ENCODE measurements around the gene GALP.
A peak's percentile ranks its signal among the peaks of the same experiment; 100 is the strongest.

The GALP gene

DNA sequence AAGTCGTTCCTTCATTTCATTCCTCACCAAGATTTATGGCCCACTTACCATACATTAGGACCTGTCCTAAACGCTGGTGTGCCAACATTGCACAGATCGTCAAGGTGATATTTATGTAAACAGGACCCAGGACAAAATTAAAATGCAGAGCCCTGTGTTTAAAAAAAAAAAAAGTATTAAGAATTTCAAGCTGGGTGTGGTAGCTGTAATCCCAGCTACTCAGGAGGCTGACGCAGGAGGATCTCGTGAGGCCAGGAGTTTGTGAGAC lies 41.2 kb upstream of the GALP start:
- no peaks in the 10 kb centered on the region for H3K36me3 ChIP-seq (ENCODE audit: control insufficient read depth, insufficient read depth, low read length)
- H3K27me3 ChIP-seq (replicated peaks; ENCODE audit: control insufficient read depth, insufficient read depth, low read length), result no peaks in the 10 kb centered on the region
- TF ChIP-seq, protein P1, sequence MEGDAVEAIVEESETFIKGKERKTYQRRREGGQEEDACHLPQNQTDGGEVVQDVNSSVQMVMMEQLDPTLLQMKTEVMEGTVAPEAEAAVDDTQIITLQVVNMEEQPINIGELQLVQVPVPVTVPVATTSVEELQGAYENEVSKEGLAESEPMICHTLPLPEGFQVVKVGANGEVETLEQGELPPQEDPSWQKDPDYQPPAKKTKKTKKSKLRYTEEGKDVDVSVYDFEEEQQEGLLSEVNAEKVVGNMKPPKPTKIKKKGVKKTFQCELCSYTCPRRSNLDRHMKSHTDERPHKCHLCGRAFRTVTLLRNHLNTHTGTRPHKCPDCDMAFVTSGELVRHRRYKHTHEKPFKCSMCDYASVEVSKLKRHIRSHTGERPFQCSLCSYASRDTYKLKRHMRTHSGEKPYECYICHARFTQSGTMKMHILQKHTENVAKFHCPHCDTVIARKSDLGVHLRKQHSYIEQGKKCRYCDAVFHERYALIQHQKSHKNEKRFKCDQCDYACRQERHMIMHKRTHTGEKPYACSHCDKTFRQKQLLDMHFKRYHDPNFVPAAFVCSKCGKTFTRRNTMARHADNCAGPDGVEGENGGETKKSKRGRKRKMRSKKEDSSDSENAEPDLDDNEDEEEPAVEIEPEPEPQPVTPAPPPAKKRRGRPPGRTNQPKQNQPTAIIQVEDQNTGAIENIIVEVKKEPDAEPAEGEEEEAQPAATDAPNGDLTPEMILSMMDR (IDR thresholded peaks at IDR 0.05; ENCODE audit: insufficient read depth, low read length, poor library complexity, severe bottlenecking), result no peak
- H3K4me3 ChIP-seq (replicated peaks; ENCODE audit: low read depth, low read length), result no peak overlapping the region
- DNase-seq (ENCODE audit: extremely low read depth, insufficient read length), result no peak

GRCh38 chr19:56136362-56136761 lies 39.4 kb upstream of the GALP start:
- no peaks in the 10 kb centered on the region for H3K36me3 ChIP-seq (ENCODE audit: control insufficient read depth, insufficient read depth, low read length)
- H3K27me3 ChIP-seq (replicated peaks; ENCODE audit: control insufficient read depth, insufficient read depth, low read length), result no peaks in the 10 kb centered on the region
- DNase-seq (ENCODE audit: extremely low read depth, insufficient read length), result no peak
- TF ChIP-seq, protein P1 (IDR thresholded peaks at IDR 0.05; ENCODE audit: insufficient read depth, low read length, poor library complexity, severe bottlenecking), result no peak
- no peak overlapping the region for H3K4me3 ChIP-seq (replicated peaks; ENCODE audit: low read depth, low read length)

DNA sequence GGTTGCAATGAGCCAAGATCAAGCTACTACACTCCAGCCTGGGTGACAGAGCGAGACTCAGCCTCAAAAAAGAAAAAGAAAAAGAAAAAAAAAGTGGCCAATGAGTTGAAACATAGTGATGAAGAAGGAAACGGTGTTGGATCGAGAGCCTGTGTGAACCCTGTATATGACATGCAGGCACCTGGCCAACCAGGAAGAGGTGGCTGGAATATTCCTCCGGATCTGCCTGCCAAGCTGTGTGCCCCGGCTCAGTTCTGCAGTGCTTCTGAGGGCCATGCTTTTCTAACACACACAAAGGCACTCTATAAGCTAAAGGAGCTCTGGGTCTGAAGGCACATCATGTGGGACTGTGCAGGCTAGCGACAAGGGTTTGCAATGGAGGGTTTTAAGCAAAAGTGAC lies 38.4 kb upstream of the GALP start:
- Histone ChIP-seq H3K27me3 (replicated peaks; ENCODE audit: control insufficient read depth, insufficient read depth, low read length) (no peaks in the 10 kb centered on the region), H3K4me3 (replicated peaks; ENCODE audit: low read depth, low read length) (no peak overlapping the region), H3K36me3 (ENCODE audit: control insufficient read depth, insufficient read depth, low read length) (no peaks in the 10 kb centered on the region)
- no peak for DNase-seq (ENCODE audit: extremely low read depth, insufficient read length)
- TF ChIP-seq, protein P1 (IDR thresholded peaks at IDR 0.05; ENCODE audit: insufficient read depth, low read length, poor library complexity, severe bottlenecking), result no peak

GRCh38 chr19:56138069-56138468 lies 37.7 kb upstream of the GALP start:
- Histone ChIP-seq H3K4me3 (replicated peaks; ENCODE audit: low read depth, low read length) (no peak overlapping the region), H3K27me3 (replicated peaks; ENCODE audit: control insufficient read depth, insufficient read depth, low read length) (no peaks in the 10 kb centered on the region), H3K36me3 (ENCODE audit: control insufficient read depth, insufficient read depth, low read length) (no peaks in the 10 kb centered on the region)
- TF ChIP-seq, protein P1 (IDR thresholded peaks at IDR 0.05; ENCODE audit: insufficient read depth, low read length, poor library complexity, severe bottlenecking), result no peak
- DNase-seq (ENCODE audit: extremely low read depth, insufficient read length), result no peak

- TF ChIP-seq, protein P1 (IDR thresholded peaks at IDR 0.05; ENCODE audit: insufficient read depth, low read length, poor library complexity, severe bottlenecking), result no peak
- H3K4me3 ChIP-seq (replicated peaks; ENCODE audit: low read depth, low read length), result peak overlapping the region; percentile 72
- no peak for DNase-seq (ENCODE audit: extremely low read depth, insufficient read length)
- H3K36me3 ChIP-seq (ENCODE audit: control insufficient read depth, insufficient read depth, low read length), result no peaks in the 10 kb centered on the region; the same call in 1 of the 2 replicates
- H3K27me3 ChIP-seq (replicated peaks; ENCODE audit: control insufficient read depth, insufficient read depth, low read length), result no peaks in the 10 kb centered on the region
Observed at GRCh38 chr19:56139847-56140582, 35.8 kb upstream of the GALP start.
